ENCODE results near the gene ACBD3.

ACBD3 gene

DNA sequence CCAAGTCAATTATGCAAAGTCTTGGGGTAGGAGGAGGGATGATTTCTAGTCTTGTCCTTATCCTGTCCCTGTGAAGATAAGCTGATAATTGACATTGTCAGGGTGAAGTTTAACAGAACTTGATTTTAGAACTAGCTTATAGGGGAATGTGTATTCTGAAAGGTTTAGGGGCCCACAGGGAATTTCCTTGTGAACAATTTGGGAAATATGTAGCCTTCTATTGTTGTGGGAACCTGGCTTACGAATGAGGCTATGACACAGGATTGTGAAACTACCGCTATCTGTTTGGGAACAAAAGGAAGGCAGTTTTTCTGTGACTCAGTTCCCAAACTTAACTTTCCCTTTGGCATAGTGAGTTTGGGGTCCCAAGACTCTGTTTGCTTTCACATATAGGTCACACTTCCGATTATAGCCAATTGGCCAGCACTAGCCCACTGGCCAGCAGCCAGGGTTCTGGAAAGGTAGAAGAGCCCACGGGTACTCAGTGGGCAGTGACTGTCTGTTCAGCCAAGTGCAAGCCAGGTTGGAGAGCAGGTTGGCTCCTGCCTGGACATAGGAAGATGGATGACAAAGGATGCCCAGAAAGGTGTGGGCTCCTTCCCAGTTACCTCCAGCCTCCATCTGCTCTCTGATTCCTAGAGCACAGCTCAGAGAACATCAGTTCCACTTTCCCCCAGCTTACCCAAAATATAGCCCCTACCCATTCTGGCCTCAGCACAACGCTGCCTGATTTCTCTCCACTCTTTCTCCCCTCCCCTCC lies 88.5 kb downstream of the ACBD3 start:
- TF ChIP-seq, protein P1, sequence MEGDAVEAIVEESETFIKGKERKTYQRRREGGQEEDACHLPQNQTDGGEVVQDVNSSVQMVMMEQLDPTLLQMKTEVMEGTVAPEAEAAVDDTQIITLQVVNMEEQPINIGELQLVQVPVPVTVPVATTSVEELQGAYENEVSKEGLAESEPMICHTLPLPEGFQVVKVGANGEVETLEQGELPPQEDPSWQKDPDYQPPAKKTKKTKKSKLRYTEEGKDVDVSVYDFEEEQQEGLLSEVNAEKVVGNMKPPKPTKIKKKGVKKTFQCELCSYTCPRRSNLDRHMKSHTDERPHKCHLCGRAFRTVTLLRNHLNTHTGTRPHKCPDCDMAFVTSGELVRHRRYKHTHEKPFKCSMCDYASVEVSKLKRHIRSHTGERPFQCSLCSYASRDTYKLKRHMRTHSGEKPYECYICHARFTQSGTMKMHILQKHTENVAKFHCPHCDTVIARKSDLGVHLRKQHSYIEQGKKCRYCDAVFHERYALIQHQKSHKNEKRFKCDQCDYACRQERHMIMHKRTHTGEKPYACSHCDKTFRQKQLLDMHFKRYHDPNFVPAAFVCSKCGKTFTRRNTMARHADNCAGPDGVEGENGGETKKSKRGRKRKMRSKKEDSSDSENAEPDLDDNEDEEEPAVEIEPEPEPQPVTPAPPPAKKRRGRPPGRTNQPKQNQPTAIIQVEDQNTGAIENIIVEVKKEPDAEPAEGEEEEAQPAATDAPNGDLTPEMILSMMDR (IDR thresholded peaks at IDR 0.05; ENCODE audit: insufficient read depth, low read length, poor library complexity, severe bottlenecking): no peak
- no peaks in the 10 kb centered on the region for H3K27me3 ChIP-seq (replicated peaks; ENCODE audit: control insufficient read depth, insufficient read depth, low read length)
- no peaks in the 10 kb centered on the region for H3K36me3 ChIP-seq (ENCODE audit: control insufficient read depth, insufficient read depth, low read length)
- no peak overlapping the region for H3K4me3 ChIP-seq (replicated peaks; ENCODE audit: low read depth, low read length)
- no peak for DNase-seq (ENCODE audit: extremely low read depth, insufficient read length)

DNA sequence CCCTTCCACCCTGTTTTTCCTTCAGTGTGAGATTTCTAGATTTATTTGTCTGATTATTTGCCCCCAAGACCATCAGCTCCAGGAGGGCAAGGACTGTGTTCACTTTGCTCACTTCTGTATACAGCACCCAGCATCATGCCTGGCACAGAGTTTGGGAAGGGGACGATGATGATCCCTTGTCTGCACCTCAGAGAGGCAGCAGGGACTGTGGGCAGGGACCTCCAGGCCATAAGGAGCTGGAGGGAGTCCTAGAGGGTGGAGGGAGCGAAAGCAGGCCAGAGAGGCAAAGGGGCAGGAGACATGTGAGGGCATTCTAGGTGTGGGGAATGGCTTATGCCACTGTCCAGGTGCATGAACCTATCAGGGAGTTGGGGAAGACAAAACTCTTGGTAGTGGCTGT lies 91.3 kb downstream of the ACBD3 start:
- no peaks in the 10 kb centered on the region for H3K27me3 ChIP-seq (replicated peaks; ENCODE audit: control insufficient read depth, insufficient read depth, low read length)
- TF ChIP-seq, protein P1 (IDR thresholded peaks at IDR 0.05; ENCODE audit: insufficient read depth, low read length, poor library complexity, severe bottlenecking): no peak
- DNase-seq (ENCODE audit: extremely low read depth, insufficient read length): no peak
- no peaks in the 10 kb centered on the region for H3K36me3 ChIP-seq (ENCODE audit: control insufficient read depth, insufficient read depth, low read length)
- H3K4me3 ChIP-seq (replicated peaks; ENCODE audit: low read depth, low read length): no peak overlapping the region
